ENCODE results near the gene VBP1. TPM values are rescaled to one million over a fixed set of nuclear protein-coding genes. Genes with fewer than 3 reads are reported as not detected.
"Not testable (repeated sequence)": the region's sequence is repeated elsewhere in the genome, so short reads cannot be mapped to it uniquely, and the experiment has no call there.

VBP1 gene, protein sequence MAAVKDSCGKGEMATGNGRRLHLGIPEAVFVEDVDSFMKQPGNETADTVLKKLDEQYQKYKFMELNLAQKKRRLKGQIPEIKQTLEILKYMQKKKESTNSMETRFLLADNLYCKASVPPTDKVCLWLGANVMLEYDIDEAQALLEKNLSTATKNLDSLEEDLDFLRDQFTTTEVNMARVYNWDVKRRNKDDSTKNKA
- polyA plus RNA-seq (2013, experiment 1 of 2; ENCODE audit: insufficient read length): 57.9 TPM
- polyA plus RNA-seq (2013, experiment 2 of 2; ENCODE audit: insufficient read length): 54.9 TPM

DNA sequence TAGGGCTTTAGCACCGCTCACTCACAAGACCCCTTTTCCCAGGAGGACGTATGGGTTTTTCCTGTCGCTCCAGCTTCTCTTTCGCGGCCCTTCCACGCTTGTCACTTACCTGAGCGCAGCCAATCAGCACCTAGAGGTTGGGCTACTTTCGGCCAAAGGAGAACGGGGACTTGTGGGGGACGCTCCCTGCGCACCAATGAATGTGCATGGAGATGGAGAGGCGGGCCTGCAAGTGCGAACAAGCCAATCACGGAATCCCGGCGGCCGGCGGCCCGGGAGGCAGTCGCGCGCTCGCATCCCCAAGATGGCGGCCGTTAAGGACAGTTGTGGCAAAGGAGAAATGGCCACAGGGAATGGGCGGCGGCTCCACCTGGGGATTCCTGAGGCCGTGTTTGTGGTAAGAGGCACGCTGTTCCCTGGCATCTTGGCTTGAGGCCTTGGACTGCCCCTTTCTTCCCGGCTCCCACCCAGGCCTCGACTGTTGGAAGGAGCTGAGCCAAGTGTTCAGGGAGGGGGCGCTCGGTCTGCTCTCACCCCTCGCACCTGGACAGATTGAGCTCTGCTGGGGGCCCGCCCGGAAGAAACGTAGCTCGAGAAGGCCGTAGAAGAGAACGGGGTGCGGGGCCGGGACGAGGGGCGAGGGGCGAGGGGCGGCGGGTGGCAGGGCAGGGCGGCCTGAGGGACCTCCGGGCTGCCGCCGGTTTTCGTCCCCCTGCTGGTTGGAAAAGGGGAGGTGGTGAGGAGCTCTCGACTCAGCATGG, at the start of gene VBP1:
Gene VBP1, plus strand, starts transcription at position 282 of the 761 bp plus-strand sequence. Its CDS starts 23 bp downstream, at position 305.
- DNase-seq: peak; percentile 96

DNA sequence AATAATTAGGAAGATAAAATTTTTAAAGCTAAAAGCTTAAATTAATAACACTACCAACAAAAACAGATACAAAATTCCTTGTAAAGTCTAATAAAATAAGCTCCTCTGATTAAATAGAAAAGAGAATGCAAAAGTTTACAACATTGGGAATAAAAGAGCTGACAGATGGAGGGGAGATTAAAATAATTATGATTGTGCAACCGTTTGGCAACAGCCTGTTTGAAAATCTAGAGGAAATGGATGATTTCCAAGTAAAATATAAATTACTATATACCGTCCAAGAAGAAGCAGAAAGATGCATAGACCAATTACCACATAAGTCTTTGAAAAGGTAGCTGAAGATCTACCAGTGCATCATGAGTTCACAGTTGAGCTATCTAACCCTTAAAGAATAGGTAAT, 46.4 kb upstream of the VBP1 start:
- DNase-seq: no peak

DNA sequence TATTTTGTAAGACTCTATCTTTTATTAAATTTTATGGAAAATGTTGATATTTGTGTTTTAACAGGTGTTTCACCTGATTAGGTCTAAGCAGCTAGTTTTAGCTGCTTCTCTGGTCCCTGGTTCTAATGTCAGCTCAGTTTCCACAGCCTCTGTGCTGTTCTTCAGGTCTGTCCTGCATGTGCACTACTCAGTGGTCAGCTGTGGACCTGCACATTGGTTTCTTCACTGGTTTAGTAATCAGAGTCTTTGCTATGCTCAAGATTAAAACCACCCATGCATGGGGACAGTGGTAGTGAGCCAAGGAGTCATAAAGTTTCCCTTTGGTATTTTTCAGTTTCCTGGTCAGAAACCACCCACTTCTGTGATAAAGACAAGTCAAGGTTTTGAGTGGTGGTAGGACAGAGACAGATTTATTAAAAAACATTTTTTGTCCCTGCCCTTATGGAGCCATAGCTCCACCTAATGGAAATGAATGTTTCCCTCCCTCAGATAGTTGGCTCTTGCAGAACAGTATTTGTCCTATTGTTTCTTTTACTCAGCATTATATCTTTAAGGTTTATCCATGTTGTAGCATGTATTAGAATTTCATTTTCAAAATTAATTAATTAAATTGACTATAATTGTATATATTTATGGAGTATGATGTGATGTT, 36.8 kb upstream of the VBP1 start:
- no peak for DNase-seq

DNA sequence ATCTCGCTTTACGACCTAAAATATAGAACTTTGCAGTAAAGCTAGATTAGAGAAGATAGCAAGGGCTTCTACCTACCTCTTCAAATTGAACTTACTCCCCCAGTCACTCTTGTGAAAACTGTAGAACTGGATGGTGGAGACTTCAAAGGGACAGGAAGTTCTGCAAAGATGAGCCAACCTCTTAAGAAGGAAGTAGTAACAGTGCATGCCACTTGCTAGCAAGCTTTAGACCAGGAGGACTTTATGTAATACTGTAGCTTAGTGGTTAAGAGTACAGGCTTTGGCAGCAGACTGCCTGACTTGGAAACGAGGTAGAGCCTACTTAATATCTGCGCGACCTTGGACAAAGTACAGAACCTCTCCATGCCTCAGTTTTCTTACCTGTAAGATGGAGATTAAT, 27.5 kb upstream of the VBP1 start:
- DNase-seq: no peak

DNA sequence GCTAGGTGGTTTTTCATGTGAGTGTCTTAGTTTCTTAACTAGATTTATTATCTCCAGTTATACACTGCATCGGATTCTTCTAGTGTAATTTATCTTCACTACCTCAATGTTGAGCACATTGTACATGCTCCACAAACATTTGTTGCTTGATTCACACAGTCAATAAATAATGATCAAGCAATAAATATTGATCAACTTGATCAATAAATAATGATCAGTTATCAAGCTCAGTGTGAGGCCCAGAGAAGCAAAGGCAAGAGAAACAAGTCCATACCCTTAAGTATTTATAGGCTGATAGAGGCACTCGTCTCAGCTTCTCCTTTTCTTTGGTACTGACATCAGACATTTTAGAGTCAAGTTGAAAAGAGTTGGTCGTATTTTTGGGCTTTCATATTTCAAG, 5.1 kb upstream of the VBP1 start:
- no peak for DNase-seq

DNA sequence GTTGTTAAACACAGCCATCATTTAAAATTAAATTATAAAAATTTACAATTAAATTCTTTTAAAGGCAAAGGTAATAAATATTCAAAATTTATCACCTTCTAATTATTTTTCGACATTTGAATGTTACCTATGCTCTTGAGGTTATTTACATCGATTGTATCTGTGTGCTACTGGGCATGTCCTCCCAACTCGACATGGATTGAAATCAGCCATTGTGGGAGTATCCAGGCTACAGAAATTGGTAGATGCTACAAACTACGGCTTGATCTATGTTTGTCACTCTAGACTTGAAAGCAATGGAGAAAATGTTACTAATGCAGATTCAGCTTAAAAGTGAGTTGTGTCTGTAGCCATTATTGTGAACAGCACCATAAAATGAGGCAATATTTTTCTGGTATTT, 2.5 kb upstream of the VBP1 start:
- no peak for DNase-seq

DNA sequence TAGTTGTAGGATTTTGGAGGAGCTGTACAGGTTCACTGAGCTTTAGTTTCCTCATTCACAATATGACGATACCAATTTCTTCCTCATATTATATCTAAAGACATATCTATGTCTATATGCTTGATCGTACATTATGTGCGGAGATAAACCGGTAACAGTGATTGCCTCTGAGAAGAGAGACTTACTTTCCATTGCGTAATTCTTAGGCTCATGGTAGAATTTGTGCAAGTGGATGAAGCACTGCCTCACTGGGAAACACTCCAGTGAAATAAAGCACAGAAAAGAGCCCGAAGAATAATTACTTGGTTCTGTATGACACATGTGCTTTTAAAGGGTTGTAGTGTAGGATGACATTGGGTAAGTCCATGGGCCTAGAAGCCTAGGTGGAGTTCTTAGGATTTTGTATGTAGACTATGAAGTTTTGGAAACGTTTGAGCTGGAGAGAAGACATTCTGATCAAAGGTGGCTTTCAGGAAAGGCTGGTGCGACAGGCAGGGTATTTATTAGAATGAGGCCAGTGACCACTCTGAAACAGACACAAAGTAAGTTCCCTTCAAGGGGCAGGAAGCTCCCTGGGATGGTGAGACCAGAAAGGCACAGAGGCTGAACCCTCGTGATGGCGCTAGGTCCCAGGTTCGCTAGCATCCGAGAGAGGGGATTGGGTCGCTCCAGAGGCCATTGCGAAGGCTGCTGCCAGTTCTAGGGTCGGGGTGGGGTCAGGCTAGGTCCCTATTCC, 649 bp upstream of the VBP1 start:
- no peak for DNase-seq

DNA sequence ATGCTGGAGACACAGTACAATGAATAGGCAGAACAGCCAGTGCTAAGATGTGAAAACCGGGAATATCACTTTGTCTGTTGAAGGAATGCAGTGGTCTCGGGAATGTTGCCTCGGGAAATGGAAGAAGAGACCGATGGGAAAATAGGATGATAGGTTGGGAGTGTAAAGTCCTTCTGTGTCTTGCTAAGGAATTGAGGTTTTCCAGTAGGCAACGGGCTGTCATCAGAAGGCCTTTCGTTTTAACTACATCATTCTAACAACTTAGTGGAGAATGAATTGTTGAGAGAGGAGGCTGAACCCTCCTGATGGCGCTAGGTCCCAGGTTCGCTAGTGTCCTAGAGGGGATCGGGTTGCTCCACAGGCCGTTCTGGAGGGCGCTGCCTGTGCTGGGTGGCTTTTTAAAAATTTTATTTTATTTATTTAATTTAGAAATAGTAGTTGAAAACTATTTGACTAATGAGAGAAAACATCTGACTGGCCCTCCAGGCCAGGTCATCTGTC, 730 bp downstream of the VBP1 start:
- no peak for DNase-seq

DNA sequence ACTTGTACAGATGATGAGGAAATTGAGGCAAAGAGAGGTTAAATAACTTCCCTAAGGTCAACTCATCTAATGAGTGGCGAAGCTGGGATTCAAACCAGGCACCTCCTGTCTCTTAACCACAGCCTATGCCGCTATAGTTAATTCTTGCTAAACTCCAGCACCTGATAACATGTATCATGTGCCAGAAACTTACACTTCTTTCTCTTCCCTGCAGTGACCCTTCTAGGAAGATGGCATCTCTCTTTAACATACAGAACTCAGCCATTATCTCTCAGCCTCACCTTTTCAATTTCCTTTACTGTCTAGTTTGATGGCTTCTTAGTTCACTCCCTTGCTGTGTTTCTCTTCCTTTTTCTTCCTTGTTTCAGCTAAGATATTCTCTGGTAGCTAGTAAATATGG, 2.5 kb downstream of the VBP1 start:
- no peak for DNase-seq

DNA sequence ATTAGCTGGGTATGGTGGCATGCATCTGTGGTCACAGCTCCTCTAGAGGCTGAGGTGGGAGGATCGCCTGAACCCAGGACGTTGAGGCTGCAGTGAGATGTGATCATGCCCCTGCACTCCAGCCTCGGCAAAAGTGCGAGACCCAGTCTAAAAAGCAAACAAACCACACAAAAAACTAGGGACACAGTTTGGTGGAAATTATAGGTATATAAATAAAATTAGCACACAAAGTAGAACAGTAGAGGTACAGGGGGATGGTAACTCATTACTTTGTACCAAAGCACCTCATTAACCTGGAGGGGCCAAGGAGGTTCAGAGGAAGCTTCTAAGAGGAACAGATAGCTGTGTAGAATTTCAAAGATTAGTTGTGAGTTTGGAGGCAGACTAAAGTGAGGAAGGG, 5.1 kb downstream of the VBP1 start:
- DNase-seq: no peak

DNA sequence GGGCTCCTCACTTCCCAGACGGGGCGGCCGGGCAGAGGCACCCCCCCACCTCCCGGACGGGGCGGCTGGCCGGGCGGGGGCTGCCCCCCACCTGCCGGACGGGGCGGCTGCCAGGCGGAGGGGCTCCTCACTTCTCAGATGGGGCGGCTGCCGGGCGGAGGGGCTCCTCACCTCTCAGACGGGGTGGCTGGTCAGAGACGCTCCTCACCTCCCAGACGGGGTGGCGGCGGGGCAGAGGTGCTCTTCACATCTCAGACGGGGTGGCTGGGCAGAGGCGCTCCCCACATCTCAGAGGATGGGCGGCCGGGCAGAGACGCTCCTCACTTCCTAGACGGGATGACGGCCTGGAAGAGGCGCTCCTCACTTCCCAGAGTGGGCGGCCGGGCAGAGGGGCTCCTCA, 7.5 kb downstream of the VBP1 start:
- not testable (repeated sequence) for DNase-seq

DNA sequence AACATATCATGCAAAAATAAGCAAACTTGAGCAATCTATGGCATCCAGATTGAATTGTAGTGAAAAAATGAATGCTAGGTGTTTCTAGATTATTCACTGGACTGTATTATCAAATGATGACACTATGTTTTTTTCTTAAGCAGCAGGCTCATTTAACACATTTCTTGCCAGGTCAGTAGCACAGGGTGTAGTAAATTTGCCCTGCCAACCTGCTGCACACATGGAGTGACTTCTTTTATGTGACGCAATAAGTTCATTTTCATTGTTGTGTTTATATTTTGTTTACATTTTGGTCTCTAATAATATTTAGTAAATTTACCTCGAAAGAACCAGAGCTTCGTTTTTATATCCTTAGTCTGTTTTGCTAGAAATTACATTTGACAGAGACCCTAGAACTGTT, 9.5 kb downstream of the VBP1 start:
- DNase-seq: no peak

DNA sequence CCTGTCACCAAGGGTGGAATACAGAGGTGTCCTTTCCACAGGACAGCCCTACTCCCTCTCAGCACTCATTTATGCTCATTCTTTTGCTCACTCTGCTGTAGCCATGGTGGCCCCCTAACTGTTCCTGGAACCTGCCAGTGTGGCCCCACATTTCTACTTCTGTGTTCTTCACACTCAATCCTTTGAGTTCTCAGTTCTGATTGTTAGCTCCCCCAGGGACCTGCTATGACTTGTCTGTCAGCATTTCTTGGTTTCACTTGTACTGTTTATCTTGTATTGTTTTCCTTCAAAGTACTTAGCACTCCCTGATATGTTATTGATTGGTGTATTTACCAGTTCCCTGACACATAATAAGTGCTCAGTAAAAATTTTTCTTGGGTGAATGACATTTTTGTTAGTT, 14.9 kb downstream of the VBP1 start:
- no peak for DNase-seq

DNA sequence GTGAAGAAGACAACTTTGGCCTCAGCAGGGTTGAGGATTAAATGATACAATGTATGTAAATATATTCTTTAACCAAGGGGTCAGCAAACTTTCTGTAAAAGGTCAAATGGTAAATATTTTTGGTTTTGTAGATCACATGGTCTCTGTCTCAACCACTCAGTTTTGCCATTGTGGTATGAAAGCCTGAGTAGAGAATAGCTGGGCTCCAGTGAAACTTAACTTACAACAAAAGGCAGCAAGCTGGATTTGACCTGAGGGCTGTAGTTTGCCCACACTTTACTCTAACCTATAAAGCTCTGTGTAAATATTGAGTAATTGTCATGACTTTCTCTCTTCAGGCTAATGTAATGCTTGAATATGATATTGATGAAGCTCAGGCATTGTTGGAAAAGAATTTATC, 19.6 kb downstream of the VBP1 start:
- no peak for DNase-seq

DNA sequence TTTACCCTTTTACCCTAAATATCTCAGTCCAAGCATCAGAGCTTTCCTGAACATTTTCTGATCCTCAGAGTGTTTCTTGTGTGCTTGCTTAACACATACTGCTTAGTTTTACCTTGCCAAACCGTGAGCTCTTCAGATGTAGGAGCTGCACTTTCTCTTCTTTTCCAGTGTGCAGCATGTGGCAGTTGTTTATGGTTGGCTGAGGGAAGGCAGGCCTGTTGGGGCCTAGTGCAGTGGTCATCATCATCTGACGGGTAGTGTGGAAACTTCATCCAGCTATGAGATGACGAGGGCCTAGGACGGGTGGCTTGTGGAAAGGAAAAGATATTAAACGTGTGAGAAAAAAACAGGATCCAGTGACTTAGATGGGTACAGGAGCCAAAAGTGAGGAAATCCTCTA, 21.5 kb downstream of the VBP1 start:
- no peak for DNase-seq

DNA sequence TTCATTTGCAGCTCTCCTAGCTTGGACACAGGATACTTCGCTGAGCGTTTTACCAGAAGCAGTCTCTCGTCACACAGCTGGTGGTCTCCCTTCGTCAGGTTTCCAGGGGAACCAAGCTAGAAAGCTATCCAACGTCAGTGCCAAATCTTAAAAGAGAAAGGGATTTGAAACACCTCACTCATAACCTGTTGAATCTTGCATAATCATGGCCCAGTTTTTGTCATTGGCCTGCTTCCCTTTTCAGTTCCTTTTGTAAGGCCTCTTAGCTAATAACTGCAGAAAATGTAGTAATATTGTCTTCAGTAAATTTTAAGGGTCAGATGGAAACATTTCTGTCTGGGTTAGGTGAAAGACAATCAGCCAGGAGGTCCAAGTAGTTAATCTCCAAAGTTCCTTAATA, 26.0 kb downstream of the VBP1 start:
- no peak for DNase-seq

DNA sequence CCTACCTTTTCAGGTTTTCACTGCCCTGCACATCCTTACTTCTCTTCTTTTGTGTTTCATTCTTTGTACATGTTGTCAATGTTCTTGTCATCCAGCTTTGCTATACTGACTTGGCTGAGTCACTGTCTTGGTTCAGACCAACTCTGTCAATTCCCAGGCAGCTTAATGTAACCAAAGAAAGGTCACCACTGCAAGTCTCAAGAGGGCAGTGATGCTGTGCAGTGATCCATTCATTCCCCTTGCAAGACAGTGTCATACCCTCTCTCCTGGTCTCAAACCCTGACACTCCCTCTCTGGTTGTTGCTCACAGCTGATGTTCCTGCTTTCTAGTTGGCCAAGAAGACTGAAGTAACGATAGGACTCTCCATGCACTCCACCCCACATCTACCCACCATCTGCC, 30.5 kb downstream of the VBP1 start:
- DNase-seq: no peak

DNA sequence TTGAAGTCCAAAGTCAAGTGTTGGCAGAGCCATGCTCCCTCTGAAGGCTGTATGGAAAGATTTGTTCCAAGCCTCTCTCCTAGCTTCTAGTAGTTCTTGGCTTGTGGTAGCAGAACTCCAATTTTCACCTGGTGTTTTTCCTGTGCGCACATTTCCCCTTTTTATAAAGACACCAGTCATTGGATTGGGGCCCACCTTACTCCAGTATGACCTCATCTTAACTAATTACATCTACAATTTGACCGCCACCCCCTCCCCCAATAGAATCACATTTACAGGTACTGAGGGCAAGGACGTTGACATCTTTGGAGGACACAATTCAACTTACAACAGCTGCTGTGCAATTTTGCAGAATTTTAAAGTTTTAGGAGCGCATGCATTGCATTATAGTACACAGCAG, 31.2 kb downstream of the VBP1 start:
- no peak for DNase-seq

DNA sequence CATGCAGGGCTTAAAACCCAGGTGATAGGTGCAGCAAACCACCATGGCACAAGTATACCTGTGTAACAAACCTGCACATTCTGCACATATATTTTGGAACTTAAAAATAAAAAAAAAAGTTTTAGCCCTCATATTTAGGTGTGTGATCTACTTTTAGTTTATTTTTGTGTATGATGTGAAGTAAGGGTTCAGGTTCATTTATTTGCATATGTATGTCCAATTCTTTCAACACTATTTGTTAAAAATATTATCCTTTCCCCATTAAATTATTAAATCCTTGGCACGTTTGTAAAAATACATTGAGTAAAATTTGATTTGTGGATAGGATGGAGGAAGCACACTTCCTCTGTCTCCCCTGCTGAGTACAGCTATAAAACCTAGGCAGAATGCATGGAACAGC, 35.1 kb downstream of the VBP1 start:
- no peak for DNase-seq

DNA sequence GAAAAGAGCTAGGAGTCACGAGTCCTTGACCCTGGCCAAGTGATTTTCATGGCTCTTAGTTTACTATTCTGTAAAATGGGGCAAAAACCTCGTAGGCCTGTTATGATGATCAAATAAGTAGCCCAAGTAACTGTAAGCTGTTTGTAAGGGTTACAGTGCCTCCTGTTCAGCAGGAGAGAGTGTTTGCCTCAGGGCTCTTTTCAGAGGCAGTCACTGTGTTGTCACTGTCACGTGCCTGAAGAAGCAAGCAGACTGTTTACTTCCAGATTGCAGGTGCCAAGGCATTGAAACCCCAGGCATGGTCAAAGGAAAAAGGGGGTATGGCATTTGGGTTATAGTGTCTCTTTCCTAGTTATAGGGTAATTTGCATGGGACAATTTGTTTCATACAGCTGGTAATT, 43.5 kb downstream of the VBP1 start:
- no peak for DNase-seq

DNA sequence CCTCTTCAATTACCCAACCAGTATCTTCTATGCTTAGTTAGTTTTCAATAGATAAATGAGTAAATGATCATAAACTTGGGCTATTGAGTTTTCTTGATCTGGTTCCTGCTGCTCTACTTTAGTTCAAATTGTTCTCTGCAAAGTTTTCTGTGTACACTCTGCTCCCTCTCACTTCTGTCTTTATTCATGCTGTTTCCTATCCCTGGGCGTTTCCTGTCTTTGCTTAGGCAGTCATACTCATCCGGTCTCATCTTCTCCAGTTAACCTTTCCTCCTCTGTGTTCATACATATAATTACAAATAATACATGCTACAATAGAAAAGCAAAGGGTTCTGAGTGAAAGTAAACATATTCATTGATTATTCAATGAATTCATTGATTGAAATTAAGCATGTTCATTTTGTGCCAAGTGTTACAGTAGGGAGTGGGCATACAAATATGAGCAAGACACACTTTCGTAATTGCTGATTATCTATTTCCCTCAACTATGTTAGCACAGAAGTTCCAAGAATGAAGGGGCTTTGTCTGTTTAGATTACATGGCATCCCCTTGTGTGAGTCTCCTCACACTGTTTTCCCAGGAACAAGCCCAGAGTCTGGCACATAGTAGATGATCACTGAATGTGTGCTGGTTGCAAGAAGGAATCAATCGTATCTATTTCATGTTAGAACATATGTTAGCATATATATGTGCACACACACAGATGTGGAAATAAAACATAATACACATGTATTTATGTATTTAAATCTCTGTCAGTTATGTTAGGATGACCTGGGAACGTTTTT, 46.9 kb downstream of the VBP1 start:
- DNase-seq: no peak
